Karpas-422 (cell line): ENCODE measurements around the gene LAMA3. TPM values are rescaled to one million over a fixed set of nuclear protein-coding genes. Genes with fewer than 3 reads are reported as not detected.

Source experiments
- DNase-seq: peaks from one replicate; pipeline ENCODE4 v3.0.0-alpha.2; 2015
- H2AFZ ChIP-seq: fragments of 200-600 bp; sonication (generic); 2 replicates; pipeline ENCODE4 v1.6.1; 2014; ENCODE audit warnings: antibody characterized with exemption, low read length, mixed read lengths
- H3K27ac ChIP-seq: fragments of 200-600 bp; sonication (generic); 2 replicates; pipeline ENCODE4 v1.5.1; 2014; ENCODE audit warnings: mild to moderate bottlenecking, low read length, moderate library complexity
- H3K27me3 ChIP-seq: fragments of 200-600 bp; sonication (generic); 2 replicates; pipeline ENCODE4 v1.6.1; 2014; ENCODE audit warnings: low read length, mixed read lengths
- H3K36me3 ChIP-seq: fragments of 200-600 bp; sonication (generic); 2 replicates; pipeline ENCODE4 v1.6.1; 2014; ENCODE audit warnings: low read length, mixed read lengths; ENCODE audit not compliant: insufficient read depth
- H3K4me1 ChIP-seq: fragments of 200-600 bp; sonication (generic); 2 replicates; pipeline ENCODE4 v1.6.1; 2014; ENCODE audit warnings: mild to moderate bottlenecking, low read length, mixed read lengths
- H3K4me2 ChIP-seq: fragments of 200-600 bp; sonication (generic); 2 replicates; pipeline ENCODE4 v1.6.1; 2014; ENCODE audit warnings: low read length, low read depth, mild to moderate bottlenecking; ENCODE audit not compliant: poor library complexity, severe bottlenecking
- H3K4me3 ChIP-seq: fragments of 200-600 bp; sonication (generic); 2 replicates; pipeline ENCODE4 v1.5.1; 2014; ENCODE audit warnings: mild to moderate bottlenecking, antibody characterized with exemption, low read length, mixed read lengths
- H3K79me2 ChIP-seq: fragments of 200-600 bp; sonication (generic); 2 replicates; pipeline ENCODE4 v1.6.1; 2014; ENCODE audit warnings: mild to moderate bottlenecking, low read length, mixed read lengths
- H3K9ac ChIP-seq: fragments of 200-600 bp; sonication (generic); 2 replicates; pipeline ENCODE4 v1.6.0; 2014; ENCODE audit warnings: low read length
- H3K9me2 ChIP-seq: fragments of 200-600 bp; sonication (generic), shearing (Covaris generic); replicated peaks from 2 replicates; pipeline ENCODE4 v1.6.0; 2014; ENCODE audit warnings: mild to moderate bottlenecking, low read length, moderate library complexity; ENCODE audit not compliant: insufficient read depth
- H3K9me3 ChIP-seq: fragments of 300-700, 200-600 bp; sonication (generic); 2 replicates; pipeline ENCODE4 v1.6.1; 2014; ENCODE audit warnings: low read length, mixed read lengths
- H4K20me1 ChIP-seq: fragments of 200-600 bp; sonication (generic); 2 replicates; pipeline ENCODE4 v1.6.1; 2014; ENCODE audit warnings: mild to moderate bottlenecking, antibody characterized with exemption, low read length, low read depth; ENCODE audit not compliant: insufficient read depth
- total RNA-seq: library from RNA; depleted of rRNA; stranded (reverse); fragments of >200 nt; shearing (Covaris generic); gene quantifications from 2 replicates; pipeline ENCODE4 v1.2.3, GENCODE V29; 2014; ENCODE audit warnings: low replicate concordance; rRNA removed

LAMA3 gene, protein sequence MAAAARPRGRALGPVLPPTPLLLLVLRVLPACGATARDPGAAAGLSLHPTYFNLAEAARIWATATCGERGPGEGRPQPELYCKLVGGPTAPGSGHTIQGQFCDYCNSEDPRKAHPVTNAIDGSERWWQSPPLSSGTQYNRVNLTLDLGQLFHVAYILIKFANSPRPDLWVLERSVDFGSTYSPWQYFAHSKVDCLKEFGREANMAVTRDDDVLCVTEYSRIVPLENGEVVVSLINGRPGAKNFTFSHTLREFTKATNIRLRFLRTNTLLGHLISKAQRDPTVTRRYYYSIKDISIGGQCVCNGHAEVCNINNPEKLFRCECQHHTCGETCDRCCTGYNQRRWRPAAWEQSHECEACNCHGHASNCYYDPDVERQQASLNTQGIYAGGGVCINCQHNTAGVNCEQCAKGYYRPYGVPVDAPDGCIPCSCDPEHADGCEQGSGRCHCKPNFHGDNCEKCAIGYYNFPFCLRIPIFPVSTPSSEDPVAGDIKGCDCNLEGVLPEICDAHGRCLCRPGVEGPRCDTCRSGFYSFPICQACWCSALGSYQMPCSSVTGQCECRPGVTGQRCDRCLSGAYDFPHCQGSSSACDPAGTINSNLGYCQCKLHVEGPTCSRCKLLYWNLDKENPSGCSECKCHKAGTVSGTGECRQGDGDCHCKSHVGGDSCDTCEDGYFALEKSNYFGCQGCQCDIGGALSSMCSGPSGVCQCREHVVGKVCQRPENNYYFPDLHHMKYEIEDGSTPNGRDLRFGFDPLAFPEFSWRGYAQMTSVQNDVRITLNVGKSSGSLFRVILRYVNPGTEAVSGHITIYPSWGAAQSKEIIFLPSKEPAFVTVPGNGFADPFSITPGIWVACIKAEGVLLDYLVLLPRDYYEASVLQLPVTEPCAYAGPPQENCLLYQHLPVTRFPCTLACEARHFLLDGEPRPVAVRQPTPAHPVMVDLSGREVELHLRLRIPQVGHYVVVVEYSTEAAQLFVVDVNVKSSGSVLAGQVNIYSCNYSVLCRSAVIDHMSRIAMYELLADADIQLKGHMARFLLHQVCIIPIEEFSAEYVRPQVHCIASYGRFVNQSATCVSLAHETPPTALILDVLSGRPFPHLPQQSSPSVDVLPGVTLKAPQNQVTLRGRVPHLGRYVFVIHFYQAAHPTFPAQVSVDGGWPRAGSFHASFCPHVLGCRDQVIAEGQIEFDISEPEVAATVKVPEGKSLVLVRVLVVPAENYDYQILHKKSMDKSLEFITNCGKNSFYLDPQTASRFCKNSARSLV (N-terminal part only)
- total RNA-seq, result not detected in 2 replicates

DNA sequence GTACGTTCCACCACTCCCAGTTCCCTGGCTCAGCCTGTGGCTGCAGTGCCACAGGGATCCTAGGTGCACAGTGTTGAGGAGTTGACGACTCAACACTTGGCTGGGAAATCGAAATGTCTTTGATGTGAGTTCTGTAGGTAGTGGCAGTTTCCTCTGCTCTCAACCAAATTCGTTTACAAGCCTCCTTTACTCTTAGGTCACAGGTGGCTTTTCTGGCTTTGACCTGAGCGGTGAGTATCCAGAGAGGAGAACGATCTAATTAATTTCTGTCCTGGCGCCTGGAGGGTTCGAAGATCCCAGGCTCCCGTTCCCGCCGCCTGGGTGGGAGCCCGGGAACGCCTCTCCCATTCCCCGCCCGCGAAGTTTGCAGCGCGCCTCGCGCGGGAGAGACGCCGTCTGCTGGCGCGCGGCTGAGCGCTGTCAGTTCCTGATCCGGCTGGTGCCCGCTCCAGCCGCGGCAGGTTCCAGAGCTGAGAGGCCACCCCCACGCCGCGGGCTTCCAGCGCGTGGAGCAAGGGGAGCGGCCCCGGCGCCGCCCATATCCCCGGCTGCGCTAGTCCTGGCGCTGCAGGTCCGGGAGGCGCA lies at the start of gene LAMA3:
LAMA3 (plus strand) TSS at position 423 of the 585 bp plus-strand sequence. CDS start 231 bp downstream, outside the sequence.
- H3K4me2 ChIP-seq, result no peak within 1 kb of the TSS
- H3K79me2 ChIP-seq, result no peaks in the 10 kb centered on the region
- no peak within 1 kb of the TSS for H2AFZ ChIP-seq
- no peaks in the 10 kb centered on the region for H3K36me3 ChIP-seq
- no peaks in the 10 kb centered on the region for H3K9me2 ChIP-seq
- H4K20me1 ChIP-seq, result no peaks in the 10 kb centered on the region
- no peaks in the 10 kb centered on the region for H3K27me3 ChIP-seq
- H3K4me1 ChIP-seq, result no peaks in the 10 kb centered on the region
- no peak for DNase-seq
- H3K4me3 ChIP-seq, result no peak within 1 kb of the TSS
- no peak within 1 kb of the TSS for H3K27ac ChIP-seq
- no peak within 1 kb of the TSS for H3K9ac ChIP-seq
- no peaks in the 10 kb centered on the region for H3K9me3 ChIP-seq

DNA sequence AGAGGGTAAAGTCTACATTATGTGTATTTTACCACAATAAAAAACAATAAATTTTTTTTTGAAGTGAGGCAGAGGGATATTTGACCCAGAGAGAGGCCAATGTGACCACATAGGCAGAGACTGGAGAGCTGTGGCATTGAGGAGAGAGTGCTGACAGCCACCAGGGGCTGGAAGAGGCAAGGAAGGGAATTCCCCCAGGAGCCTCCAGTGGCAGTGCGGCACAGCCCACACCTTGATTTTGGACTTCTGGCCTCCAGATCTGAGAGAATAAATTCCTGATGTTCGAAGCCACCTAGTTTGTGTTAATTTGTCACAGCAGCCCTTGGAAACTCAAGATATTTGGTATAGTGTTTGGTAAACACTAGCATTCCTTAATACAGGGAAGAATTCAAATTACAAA lies 49.2 kb upstream of the LAMA3 start:
- Histone ChIP-seq H3K4me2 (no peak overlapping the region), H3K4me1 (no peaks in the 10 kb centered on the region), H2AFZ (no peak overlapping the region), H3K27ac (no peak overlapping the region), H3K36me3 (no peaks in the 10 kb centered on the region), H4K20me1 (no peaks in the 10 kb centered on the region), H3K9me2 (no peaks in the 10 kb centered on the region), H3K27me3 (no peaks in the 10 kb centered on the region), H3K9ac (no peak overlapping the region), H3K4me3 (no peak overlapping the region), H3K9me3 (no peaks in the 10 kb centered on the region), H3K79me2 (no peaks in the 10 kb centered on the region)
- DNase-seq, result no peak

DNA sequence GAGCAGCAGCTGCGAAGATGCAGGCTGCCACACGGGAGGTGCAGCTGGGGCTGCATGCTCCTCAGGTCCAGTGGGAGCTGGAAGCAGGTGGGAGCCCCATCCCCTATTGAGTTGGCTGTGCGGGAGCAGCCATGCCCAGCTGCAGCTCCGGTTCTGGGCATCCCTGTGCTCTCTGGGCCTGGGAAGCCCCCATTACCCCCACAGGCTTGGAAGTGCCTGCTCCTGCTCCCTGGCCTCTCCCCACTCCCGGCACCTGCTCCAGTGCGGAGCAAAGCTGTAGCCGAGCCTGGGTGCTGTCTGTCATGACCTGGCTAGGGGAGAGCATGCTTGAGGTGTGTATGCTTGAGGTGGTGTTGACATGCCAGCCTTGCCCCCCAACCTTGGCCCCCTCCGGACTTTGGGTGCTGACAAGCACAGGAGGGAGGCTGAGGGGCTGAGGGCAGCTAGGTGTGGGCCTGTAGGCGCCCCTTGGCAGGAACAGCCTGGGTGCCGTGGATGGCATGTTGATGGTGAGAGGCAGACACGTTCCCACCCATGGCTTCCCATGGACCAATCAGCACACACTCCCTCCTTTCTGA lies 48.0 kb upstream of the LAMA3 start:
- Histone ChIP-seq H2AFZ (no peak overlapping the region), H3K9me2 (no peaks in the 10 kb centered on the region), H3K9ac (no peak overlapping the region), H3K9me3 (no peaks in the 10 kb centered on the region), H3K4me3 (no peak overlapping the region), H4K20me1 (no peaks in the 10 kb centered on the region), H3K27me3 (no peaks in the 10 kb centered on the region), H3K36me3 (no peaks in the 10 kb centered on the region), H3K79me2 (no peaks in the 10 kb centered on the region), H3K27ac (no peak overlapping the region), H3K4me2 (no peak overlapping the region), H3K4me1 (no peaks in the 10 kb centered on the region)
- no peak for DNase-seq

DNA sequence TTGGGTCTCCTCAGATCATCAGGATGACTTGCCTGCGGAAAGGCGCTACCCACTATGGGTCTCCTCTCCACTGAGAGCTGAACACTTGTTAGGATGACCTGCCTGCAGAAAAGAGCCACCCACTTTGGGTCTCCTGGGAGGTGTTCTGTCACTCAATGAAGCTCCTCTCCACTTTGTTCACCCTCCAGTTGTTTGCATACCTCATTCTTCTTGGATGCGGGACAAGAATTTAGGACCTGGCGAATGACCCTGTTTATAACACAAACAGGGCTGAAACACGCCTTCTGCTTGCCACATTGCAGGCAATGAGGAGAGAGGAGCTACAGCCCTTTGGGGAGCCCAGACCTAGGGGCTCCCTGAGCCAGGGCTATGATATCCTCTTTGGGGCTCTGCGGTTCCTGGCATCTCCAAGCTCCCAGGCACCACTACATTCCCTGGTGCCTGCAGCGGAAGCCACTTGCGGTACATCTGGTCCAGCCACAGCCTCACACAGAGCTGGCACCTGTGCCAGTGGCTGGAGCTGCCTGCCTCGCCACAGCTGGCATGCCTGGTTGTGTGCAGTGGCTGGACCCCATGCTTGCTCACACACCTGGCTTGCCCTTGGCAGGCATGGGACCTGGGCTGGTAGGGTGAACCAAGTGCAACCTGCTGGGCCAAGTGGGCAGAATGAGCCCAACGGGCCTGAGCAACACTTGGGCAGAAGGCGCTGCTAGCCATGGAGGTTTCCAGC lies 47.2 kb upstream of the LAMA3 start:
- Histone ChIP-seq H3K79me2 (no peaks in the 10 kb centered on the region), H3K9me3 (no peaks in the 10 kb centered on the region), H3K4me2 (no peak overlapping the region), H2AFZ (no peak overlapping the region), H3K27ac (no peak overlapping the region), H3K4me3 (no peak overlapping the region), H3K9ac (no peak overlapping the region), H3K36me3 (no peaks in the 10 kb centered on the region), H3K9me2 (no peaks in the 10 kb centered on the region), H3K27me3 (no peaks in the 10 kb centered on the region), H3K4me1 (no peaks in the 10 kb centered on the region), H4K20me1 (no peaks in the 10 kb centered on the region)
- no peak for DNase-seq

DNA sequence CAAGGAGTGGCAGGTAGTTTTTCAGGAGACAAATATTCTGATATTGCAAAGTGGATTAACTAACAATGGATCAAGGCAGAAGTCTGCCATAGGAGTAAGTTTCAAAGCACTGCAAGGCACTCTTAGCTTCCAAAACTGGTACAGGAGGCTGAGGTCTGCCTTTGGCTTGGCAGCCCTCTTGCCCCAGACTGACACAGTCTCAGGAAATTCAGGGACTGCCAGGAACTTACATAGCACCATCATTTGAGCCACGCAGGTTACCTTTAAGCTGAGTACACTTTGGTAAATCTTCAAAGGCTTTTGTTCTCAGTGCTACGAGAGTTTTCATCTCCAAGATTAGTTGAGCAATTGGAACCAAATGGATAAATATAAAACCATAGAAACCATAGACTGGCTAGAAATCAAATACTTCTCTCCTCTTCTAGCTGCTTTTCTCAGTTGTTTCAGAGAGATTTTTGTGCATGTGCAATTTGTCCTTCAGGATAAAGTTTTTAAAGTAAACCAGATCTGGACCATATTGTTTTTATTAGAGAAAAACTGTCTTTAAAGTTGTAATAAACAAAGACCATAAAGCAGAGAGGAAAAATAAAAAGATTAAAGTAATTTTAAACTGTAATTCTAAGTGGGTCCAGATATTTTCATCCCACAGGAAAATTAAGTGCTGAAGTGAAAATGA lies 45.3 kb upstream of the LAMA3 start:
- Histone ChIP-seq H3K4me2 (no peak overlapping the region), H3K36me3 (no peaks in the 10 kb centered on the region), H4K20me1 (no peaks in the 10 kb centered on the region), H2AFZ (no peak overlapping the region), H3K9ac (no peak overlapping the region), H3K27ac (no peak overlapping the region), H3K4me3 (no peak overlapping the region), H3K9me2 (no peaks in the 10 kb centered on the region), H3K27me3 (no peaks in the 10 kb centered on the region), H3K4me1 (no peaks in the 10 kb centered on the region), H3K9me3 (no peaks in the 10 kb centered on the region), H3K79me2 (no peaks in the 10 kb centered on the region)
- DNase-seq, result no peak

DNA sequence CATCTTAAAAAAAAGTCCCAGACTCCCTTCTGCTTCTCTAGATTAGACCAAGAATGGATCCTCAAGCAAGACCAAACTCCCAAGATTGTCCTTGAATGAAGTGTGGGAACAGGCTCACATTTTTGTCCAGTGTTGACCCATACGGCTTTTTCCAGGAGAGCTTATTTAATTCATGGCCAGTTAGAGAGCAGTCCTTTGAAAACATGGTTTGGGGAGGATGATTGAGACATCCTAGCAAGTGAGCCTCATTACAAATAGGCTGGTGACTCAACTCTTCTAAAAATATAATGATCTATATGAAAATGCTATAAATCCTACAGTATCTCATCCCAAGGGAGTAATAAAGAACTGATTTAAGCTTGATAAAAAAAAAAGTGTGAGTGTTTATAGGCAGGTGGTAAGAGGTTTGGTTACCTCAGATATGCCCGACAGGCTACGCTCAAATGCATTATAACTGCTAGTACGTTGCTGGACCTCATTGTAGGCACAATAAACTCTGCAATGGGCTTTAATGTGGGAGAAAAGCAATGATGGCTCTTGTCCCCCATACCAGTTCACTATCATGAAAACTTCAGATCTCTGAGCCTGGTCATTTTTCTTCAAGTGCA lies 43.6 kb upstream of the LAMA3 start:
- Histone ChIP-seq H3K4me3 (no peak overlapping the region), H3K9ac (no peak overlapping the region), H3K27ac (no peak overlapping the region), H4K20me1 (no peaks in the 10 kb centered on the region), H3K36me3 (no peaks in the 10 kb centered on the region), H3K4me2 (no peak overlapping the region), H3K27me3 (no peaks in the 10 kb centered on the region), H2AFZ (no peak overlapping the region), H3K4me1 (no peaks in the 10 kb centered on the region), H3K9me3 (no peaks in the 10 kb centered on the region), H3K79me2 (no peaks in the 10 kb centered on the region), H3K9me2 (no peaks in the 10 kb centered on the region)
- DNase-seq, result no peak
